ENCODE results near the gene ITGAL. TPM values are rescaled to one million over a fixed set of nuclear protein-coding genes. Genes with fewer than 3 reads are reported as not detected.
A peak's percentile ranks its signal among the peaks of the same experiment; 100 is the strongest.

The ITGAL gene
- total and polyA plus RNA-seq, 2 of the 13 experiments (the other 11 are each of a cell fraction or from before 2014, with no cell fraction given), result 0.86 to 1.2 TPM

DNA sequence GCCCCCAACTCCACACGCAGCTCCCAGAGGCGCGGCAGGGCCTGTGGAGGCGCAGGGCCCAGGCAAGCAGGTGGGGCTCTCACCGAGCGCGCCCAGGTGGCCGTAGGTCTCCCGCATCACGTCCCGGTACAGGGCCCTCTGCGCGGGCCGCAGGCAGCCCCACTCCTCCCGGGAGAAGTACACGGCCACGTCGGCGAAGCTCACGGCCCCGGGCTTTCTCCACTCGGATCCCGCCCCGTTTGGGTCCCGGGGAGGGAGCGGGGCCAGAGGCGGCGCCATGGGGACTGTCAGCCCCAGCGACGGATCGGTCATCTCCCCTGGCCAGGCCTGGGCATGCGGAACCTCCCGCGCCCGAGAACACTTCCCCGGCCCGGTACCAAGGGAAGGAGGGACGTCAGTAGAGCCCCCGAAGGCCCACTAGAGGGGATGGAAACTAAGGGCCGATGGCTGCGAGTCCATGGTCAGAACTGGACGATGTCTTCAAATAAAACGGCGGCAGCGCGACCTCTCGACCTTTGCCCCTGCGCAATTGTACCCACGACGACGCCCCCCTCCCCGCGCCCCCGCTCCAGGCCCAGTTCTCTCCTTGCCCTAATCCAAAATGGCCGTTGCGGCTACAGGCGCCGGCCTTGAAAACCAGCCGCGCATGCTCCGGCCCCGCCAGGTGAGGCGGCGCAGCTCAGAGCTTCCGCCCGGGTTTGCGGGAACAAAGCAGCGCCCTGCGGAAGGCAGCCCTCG is 62.0 kb downstream of the ITGAL start, which contains the start of gene ZNF747 (continued):
- TF ChIP-seq ZNF710 (CRISPR knock-in tag; IDR thresholded peaks at IDR 0.05; ENCODE audit: borderline replicate concordance), result no peak
- TF ChIP-seq MEIS2 (CRISPR knock-in tag; IDR thresholded peaks at IDR 0.05), result peak; percentile 8
- peak; percentile 86 for TF ChIP-seq HDAC1 (CRISPR knock-in tag; IDR thresholded peaks at IDR 0.05)
- TF ChIP-seq MBNL3 (CRISPR knock-in tag; conservative IDR thresholded peaks at IDR 0.05), result no peak
- TF ChIP-seq SRSF9 (IDR thresholded peaks at IDR 0.05; ENCODE audit: borderline replicate concordance, insufficient read depth, low read depth, low read length, poor library complexity, severe bottlenecking), result no peak
- TF ChIP-seq ZNF773 (CRISPR knock-in tag; IDR thresholded peaks at IDR 0.05; ENCODE audit: borderline replicate concordance), result no peak
- TF ChIP-seq ZNF3 (CRISPR knock-in tag; IDR thresholded peaks at IDR 0.05), result no peak; the same call in 1 of the 2 replicates
- TF ChIP-seq MIXL1 (CRISPR knock-in tag; IDR thresholded peaks at IDR 0.05), result peak; percentile 77
- TF ChIP-seq NFAT5 (CRISPR knock-in tag; IDR thresholded peaks at IDR 0.05), result no peak; the same call in 1 of the 2 replicates
- peak; percentile 53; the same call in 1 of the 2 replicates for TF ChIP-seq NFATC3 (CRISPR knock-in tag; IDR thresholded peaks at IDR 0.05)
- no peak for TF ChIP-seq ZNF251 (CRISPR knock-in tag; IDR thresholded peaks at IDR 0.05)
- no peak for TF ChIP-seq PAWR (CRISPR knock-in tag; IDR thresholded peaks at IDR 0.05; ENCODE audit: borderline replicate concordance)
- no peak for TF ChIP-seq ZNF383 (CRISPR knock-in tag; IDR thresholded peaks at IDR 0.05; ENCODE audit: borderline replicate concordance)
- TF ChIP-seq KDM3A (CRISPR knock-in tag; IDR thresholded peaks at IDR 0.05; ENCODE audit: low read depth), result peak; percentile 91
- TF ChIP-seq, protein P1, sequence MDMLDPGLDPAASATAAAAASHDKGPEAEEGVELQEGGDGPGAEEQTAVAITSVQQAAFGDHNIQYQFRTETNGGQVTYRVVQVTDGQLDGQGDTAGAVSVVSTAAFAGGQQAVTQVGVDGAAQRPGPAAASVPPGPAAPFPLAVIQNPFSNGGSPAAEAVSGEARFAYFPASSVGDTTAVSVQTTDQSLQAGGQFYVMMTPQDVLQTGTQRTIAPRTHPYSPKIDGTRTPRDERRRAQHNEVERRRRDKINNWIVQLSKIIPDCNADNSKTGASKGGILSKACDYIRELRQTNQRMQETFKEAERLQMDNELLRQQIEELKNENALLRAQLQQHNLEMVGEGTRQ (IDR thresholded peaks at IDR 0.05; ENCODE audit: low read depth, low read length), result no peak
- TF ChIP-seq, protein P1 (CRISPR knock-in tag; IDR thresholded peaks at IDR 0.05; ENCODE audit: borderline replicate concordance), result peak; percentile 60
- 0 out of 2 replicates have a peak, but pooled peaks have one; percentile 63 for TF ChIP-seq U2AF2 (IDR thresholded peaks at IDR 0.05; ENCODE audit: low read depth, low read length)
- TF ChIP-seq MYC (CRISPR knock-in tag; IDR thresholded peaks at IDR 0.05; ENCODE audit: borderline replicate concordance), result peak; percentile 72
- peak; percentile 83; the same call in 2 of the 3 replicates for TF ChIP-seq MXI1 (IDR thresholded peaks at IDR 0.05; ENCODE audit: borderline replicate concordance, low read depth, low read length)
- TF ChIP-seq BORCS8-MEF2B (CRISPR knock-in tag; IDR thresholded peaks at IDR 0.05), result peak; percentile 27
- no peak for TF ChIP-seq XBP1 (CRISPR knock-in tag; IDR thresholded peaks at IDR 0.05)
